ENCODE measurements around the gene CREB5. TPM values are rescaled to one million over a fixed set of nuclear protein-coding genes. Genes with fewer than 3 reads are reported as not detected.
"Not testable (repeated sequence)": the region's sequence is repeated elsewhere in the genome, so short reads cannot be mapped to it uniquely, and the experiment has no call there.

Gene CREB5
- total RNA-seq, 1 experiment from 2014 or later: 1.3 TPM

GRCh38 chr7:28609608-28610007 is 197.3 kb downstream of the CREB5 start (continued):
- no peak for TF ChIP-seq SP1 (CRISPR knock-in tag; conservative IDR thresholded peaks at IDR 0.05)
- no peak for TF ChIP-seq OVOL2 (CRISPR knock-in tag; IDR thresholded peaks at IDR 0.05; ENCODE audit: borderline replicate concordance)
- TF ChIP-seq ZNF121 (CRISPR knock-in tag; IDR thresholded peaks at IDR 0.05): no peak
- TF ChIP-seq MLX (CRISPR knock-in tag; IDR thresholded peaks at IDR 0.05): no peak
- TF ChIP-seq CBFB (CRISPR knock-in tag; IDR thresholded peaks at IDR 0.05; ENCODE audit: low read depth): no peak

GRCh38 chr7:28611399-28611897 is 199.1 kb downstream of the CREB5 start:
- H3K9me3 Mint-ChIP-seq; POLR2A ChIA-PET; H3K36me3 Mint-ChIP-seq; H3K4me1 Mint-ChIP-seq; ATAC-seq; H3K27ac Mint-ChIP-seq; H3K4me3 Mint-ChIP-seq; H3K27me3 Mint-ChIP-seq (ENCODE audit: low read depth); DNase-seq (ENCODE audit: low spot score): not testable (repeated sequence)
- CTCF ChIA-PET: interaction anchor here (0.6 to 1.0 kb wide), 2 partner anchors 10 to 1430 kb away, joined by 3 read pairs; no protein-coding TSS in a partner anchor

GRCh38 chr7:28613262-28613661 is 200.9 kb downstream of the CREB5 start:
- no peak for ATAC-seq
- TF ChIP-seq NFE2L1 (CRISPR knock-in tag; IDR thresholded peaks at IDR 0.05) (no peak), ZNF281 (CRISPR knock-in tag; IDR thresholded peaks at IDR 0.05) (no peak), FOXJ3 (CRISPR knock-in tag; IDR thresholded peaks at IDR 0.05; ENCODE audit: borderline replicate concordance) (no peak), GRHL2 (CRISPR knock-in tag; IDR thresholded peaks at IDR 0.05; ENCODE audit: insufficient replicate concordance, severe bottlenecking) (no peak), USF1 (CRISPR knock-in tag; IDR thresholded peaks at IDR 0.05) (no peak), SMAD3 (CRISPR knock-in tag; IDR thresholded peaks at IDR 0.05; ENCODE audit: borderline replicate concordance) (no peak), CTCF (IDR thresholded peaks at IDR 0.05) (no peak)

GRCh38 chr7:28615091-28615490 is 202.8 kb downstream of the CREB5 start:
- peak; percentile 93 for ATAC-seq
- Mint-ChIP-seq H3K9me3 (no peaks in the 10 kb centered on the region), H3K27ac (no peak overlapping the region), H3K27me3 (ENCODE audit: low read depth) (no peaks in the 10 kb centered on the region), H3K4me1 (no peaks in the 10 kb centered on the region), H3K4me3 (no peak overlapping the region), H3K36me3 (no peaks in the 10 kb centered on the region)
- CTCF ChIA-PET: interaction anchor here (0.6 to 2.0 kb wide), 37 partner anchors 10 to 324 kb away, joined by 3 to 22 read pairs (median 3); no protein-coding TSS in a partner anchor
- POLR2A ChIA-PET: interaction anchor here (0.5 kb wide), 1 partner anchor 318 kb away, joined by 3 read pairs; no protein-coding TSS in a partner anchor
- peak; percentile 33 for DNase-seq (ENCODE audit: low spot score)
- TF ChIP-seq SP1 (CRISPR knock-in tag; conservative IDR thresholded peaks at IDR 0.05) (no peak), TP53 (CRISPR knock-in tag; IDR thresholded peaks at IDR 0.05) (no peak), ERG (CRISPR knock-in tag; IDR thresholded peaks at IDR 0.05) (no peak), KAT7 (CRISPR knock-in tag; IDR thresholded peaks at IDR 0.05; ENCODE audit: borderline replicate concordance) (no peak), ZNF138 (CRISPR knock-in tag; conservative IDR thresholded peaks at IDR 0.05) (no peak), ATF6 (CRISPR knock-in tag; IDR thresholded peaks at IDR 0.05) (no peak), ZNF232 (CRISPR knock-in tag; IDR thresholded peaks at IDR 0.05) (no peak), HMGA2 (CRISPR knock-in tag; IDR thresholded peaks at IDR 0.05) (no peak), CBFB (CRISPR knock-in tag; IDR thresholded peaks at IDR 0.05; ENCODE audit: low read depth) (no peak), TEAD1 (CRISPR knock-in tag; IDR thresholded peaks at IDR 0.05) (no peak), FOXK1 (CRISPR knock-in tag; IDR thresholded peaks at IDR 0.05) (no peak)

More at GRCh38 chr7:28613262-28613661, 200.9 kb downstream of the CREB5 start:
- H3K36me3 Mint-ChIP-seq: no peaks in the 10 kb centered on the region
- no peaks in the 10 kb centered on the region for H3K4me1 Mint-ChIP-seq
- DNase-seq (ENCODE audit: low spot score): no peak
- H3K4me3 Mint-ChIP-seq: no peak overlapping the region
- H3K27ac Mint-ChIP-seq: no peak overlapping the region
- H3K27me3 Mint-ChIP-seq (ENCODE audit: low read depth): no peaks in the 10 kb centered on the region
- ChIA-PET POLR2A (no interaction called here), CTCF (no interaction called here)
- no peaks in the 10 kb centered on the region for H3K9me3 Mint-ChIP-seq
